Naive thymus-derived CD8-positive, alpha-beta T cell (primary cell): ENCODE measurements around the gene SLC38A4. TPM values are rescaled to one million over a fixed set of nuclear protein-coding genes. Genes with fewer than 3 reads are reported as not detected.
"Not testable (repeated sequence)": the region's sequence is repeated elsewhere in the genome, so short reads cannot be mapped to it uniquely, and the experiment has no call there.

ENCODE experiments used
- ATAC-seq, 2 donors: fragments of 150-1000 bp; cut with Tn5 transposase in 1 of 2; sonication (Bioruptor Pico), chemical (Tn5 transposase) in 1 of 2; 1 replicate in 1 of 2; 2 replicates in 1 of 2; pipeline ENCODE4 v1.10.0; 2021; ENCODE audit warnings: mild to moderate bottlenecking in 2 of 2, moderate library complexity in 2 of 2
- POLR2A ChIA-PET: fragments of 350-600 bp; sonication (Branson Sonifier 250); formaldehyde crosslinking; loops from one replicate; lab custom pipeline; 2021; ENCODE audit warnings: antibody characterized with exemption; lab: Charles Lee
- DNase-seq, 10 donors: peaks; one replicate each; pipeline versions ENCODE4 v3.0.0 to v3.0.0-alpha.2; 2020 to 2022
- H3K27ac Mint-ChIP-seq, 10 donors: one replicate each; pipeline ENCODE4 v1.8.0; 2020 to 2022; ENCODE audit warnings: mild to moderate bottlenecking in 10 of 10, mixed read lengths in 10 of 10, moderate library complexity in 4 of 10, inconsistent platforms in 1 of 10
- H3K27me3 Mint-ChIP-seq, 5 donors: one replicate each; pipeline ENCODE4 v1.8.0; 2021 to 2022; ENCODE audit warnings: mixed read lengths in 5 of 5
- H3K36me3 Mint-ChIP-seq, 3 donors: one replicate each; pipeline ENCODE4 v1.8.0; 2020 to 2022; ENCODE audit warnings: mixed read lengths in 3 of 3, mild to moderate bottlenecking in 2 of 3, inconsistent platforms in 1 of 3
- H3K4me1 Mint-ChIP-seq, 4 donors: one replicate each; pipeline ENCODE4 v1.8.0; 2021 to 2022; ENCODE audit warnings: mixed read lengths in 4 of 4
- H3K4me3 Mint-ChIP-seq, 10 donors: one replicate each; pipeline ENCODE4 v1.8.0; 2020 to 2022; ENCODE audit warnings: mild to moderate bottlenecking in 10 of 10, mixed read lengths in 10 of 10, moderate library complexity in 6 of 10, inconsistent platforms in 1 of 10
- H3K9me3 Mint-ChIP-seq, 9 donors: one replicate each; pipeline ENCODE4 v1.8.0; 2020 to 2022; ENCODE audit warnings: mixed read lengths in 9 of 9, mild to moderate bottlenecking in 3 of 9, inconsistent platforms in 1 of 9, moderate library complexity in 1 of 9
- polyA plus RNA-seq, 3 donors: library from polyadenylated mRNA; unstranded; fragments of 300-500 nt; fragmentation: Illumina TruSeq; gene quantifications; one replicate each; pipeline ENCODE4 v1.2.3, GENCODE V29; 2021
- total RNA-seq, 8 experiments: library from RNA in 2 of 8; stranded (reverse) in 2 of 8; gene quantifications; one replicate each; pipeline ENCODE4 v1.2.3 and lab custom pipeline; 2021 to 2026

The SLC38A4 gene
- not detected for total RNA-seq
- not detected for polyA plus RNA-seq
- total RNA-seq (lab: John Stamatoyannopoulos, UW) = 0 reads per million in 6 experiments

GRCh38 chr12:46825591-46826414 lies at the start of gene SLC38A4:
Gene SLC38A4, minus strand, starts transcription at chr12:46825997. Its CDS starts 32,926 bp downstream, at chr12:46793071.
- peaks cover 30 to 71% (median 48%) of the 10 kb centered on the region in 5 donors for H3K27me3 Mint-ChIP-seq
- H3K36me3 Mint-ChIP-seq = no peaks in the 10 kb centered on the region
- no peak within 1 kb of the TSS for H3K27ac Mint-ChIP-seq
- ATAC-seq = no peak
- POLR2A ChIA-PET = no interaction called here
- peaks cover 2% of the 10 kb centered on the region in 4 donors for H3K4me1 Mint-ChIP-seq
- DNase-seq = no peak
- no peak within 1 kb of the TSS for H3K4me3 Mint-ChIP-seq
- no peaks in the 10 kb centered on the region for H3K9me3 Mint-ChIP-seq

GRCh38 chr12:46875095-46875494 lies 49.3 kb upstream of the SLC38A4 start:
- ATAC-seq = no peak
- no peak for DNase-seq
- peaks cover 0 to 3% (median 0%) of the 10 kb centered on the region in 4 donors for H3K4me1 Mint-ChIP-seq
- H3K27ac Mint-ChIP-seq = no peak overlapping the region
- H3K4me3 Mint-ChIP-seq = no peak overlapping the region
- peaks cover 0 to 42% (median 19%) of the 10 kb centered on the region in 9 donors for H3K9me3 Mint-ChIP-seq
- peaks cover 2 to 14% (median 10%) of the 10 kb centered on the region in 3 donors for H3K36me3 Mint-ChIP-seq
- POLR2A ChIA-PET = no interaction called here
- H3K27me3 Mint-ChIP-seq = peaks cover 0 to 28% (median 12%) of the 10 kb centered on the region in 5 donors

GRCh38 chr12:46874642-46875041 lies 48.8 kb upstream of the SLC38A4 start:
- ATAC-seq = no peak
- no peak overlapping the region for H3K4me3 Mint-ChIP-seq
- H3K4me1 Mint-ChIP-seq = peaks cover 0 to 3% (median 0%) of the 10 kb centered on the region in 4 donors
- H3K9me3 Mint-ChIP-seq = peaks cover 0 to 38% (median 15%) of the 10 kb centered on the region in 9 donors
- H3K27ac Mint-ChIP-seq = no peak overlapping the region
- DNase-seq = no peak
- peaks cover 0 to 26% (median 12%) of the 10 kb centered on the region in 5 donors for H3K27me3 Mint-ChIP-seq
- POLR2A ChIA-PET = no interaction called here
- peaks cover 2 to 14% (median 10%) of the 10 kb centered on the region in 3 donors for H3K36me3 Mint-ChIP-seq

GRCh38 chr12:46872135-46872534 lies 46.3 kb upstream of the SLC38A4 start:
- DNase-seq (no peak), ATAC-seq (no peak)
- Mint-ChIP-seq H3K4me1 (peaks cover 0 to 3% (median 0%) of the 10 kb centered on the region in 4 donors), H3K4me3 (no peak overlapping the region), H3K36me3 (peaks cover 0 to 9% (median 4%) of the 10 kb centered on the region in 3 donors), H3K27me3 (peaks cover 0 to 14% (median 8%) of the 10 kb centered on the region in 5 donors), H3K27ac (no peak overlapping the region), H3K9me3 (peaks cover 0 to 24% (median 7%) of the 10 kb centered on the region in 9 donors)
- POLR2A ChIA-PET = no interaction called here

GRCh38 chr12:46865311-46865710 lies 39.5 kb upstream of the SLC38A4 start:
- Mint-ChIP-seq H3K9me3 (peaks cover 7 to 61% (median 32%) of the 10 kb centered on the region in 9 donors), H3K36me3 (peaks cover 0 to 36% (median 17%) of the 10 kb centered on the region in 3 donors), H3K27me3 (peaks cover 0 to 2% (median 0%) of the 10 kb centered on the region in 5 donors), H3K4me3 (no peak overlapping the region), H3K4me1 (no peaks in the 10 kb centered on the region), H3K27ac (no peak overlapping the region)
- no peak for DNase-seq
- POLR2A ChIA-PET = no interaction called here
- ATAC-seq = no peak

- ATAC-seq (no peak), DNase-seq (no peak)
- Mint-ChIP-seq H3K4me1 (no peaks in the 10 kb centered on the region), H3K9me3 (peaks cover 6 to 85% (median 37%) of the 10 kb centered on the region in 9 donors), H3K4me3 (no peak overlapping the region), H3K27me3 (no peaks in the 10 kb centered on the region), H3K27ac (no peak overlapping the region), H3K36me3 (peaks cover 0 to 34% (median 14%) of the 10 kb centered on the region in 3 donors)
- POLR2A ChIA-PET = interaction anchor here (0.6 kb wide), 1 partner anchor 1642 kb away, joined by 4 read pairs; no protein-coding TSS in a partner anchor
Measured at GRCh38 chr12:46858368-46858767, 32.6 kb upstream of the SLC38A4 start.

- no peak for DNase-seq
- Mint-ChIP-seq H3K27me3 (no peaks in the 10 kb centered on the region), H3K36me3 (peaks cover 0 to 29% (median 14%) of the 10 kb centered on the region in 3 donors), H3K4me1 (no peaks in the 10 kb centered on the region), H3K9me3 (peaks cover 4 to 81% (median 37%) of the 10 kb centered on the region in 9 donors), H3K4me3 (no peak overlapping the region), H3K27ac (no peak overlapping the region)
- ATAC-seq = no peak
- POLR2A ChIA-PET = no interaction called here
Measured at GRCh38 chr12:46857486-46857885, 31.7 kb upstream of the SLC38A4 start.

GRCh38 chr12:46855760-46856159 lies 30.0 kb upstream of the SLC38A4 start:
- Mint-ChIP-seq H3K4me1 (no peaks in the 10 kb centered on the region), H3K9me3 (peaks cover 4 to 76% (median 34%) of the 10 kb centered on the region in 9 donors), H3K27me3 (peaks cover 0 to under 1% (median 0%) of the 10 kb centered on the region in 5 donors), H3K4me3 (no peak overlapping the region), H3K27ac (no peak overlapping the region), H3K36me3 (peaks cover 0 to 21% (median 8%) of the 10 kb centered on the region in 3 donors)
- POLR2A ChIA-PET = no interaction called here
- DNase-seq (no peak), ATAC-seq (no peak)

GRCh38 chr12:46854188-46854587 lies 28.4 kb upstream of the SLC38A4 start:
- POLR2A ChIA-PET, H3K27ac Mint-ChIP-seq, DNase-seq, H3K4me1 Mint-ChIP-seq, ATAC-seq, H3K4me3 Mint-ChIP-seq: not testable (repeated sequence)
- Mint-ChIP-seq H3K27me3 (peaks cover 0 to 11% (median 2%) of the 10 kb centered on the region in 5 donors), H3K36me3 (peaks cover 0 to 18% (median 8%) of the 10 kb centered on the region in 3 donors), H3K9me3 (peaks cover 4 to 62% (median 28%) of the 10 kb centered on the region in 9 donors)

- POLR2A ChIA-PET, H3K27ac Mint-ChIP-seq, H3K4me3 Mint-ChIP-seq, H3K4me1 Mint-ChIP-seq, DNase-seq, ATAC-seq: not testable (repeated sequence)
- peaks cover 3 to 23% (median 5%) of the 10 kb centered on the region in 5 donors for H3K27me3 Mint-ChIP-seq
- H3K9me3 Mint-ChIP-seq = peaks cover 0 to 34% (median 11%) of the 10 kb centered on the region in 9 donors
- H3K36me3 Mint-ChIP-seq = peaks cover 0 to 10% (median 2%) of the 10 kb centered on the region in 3 donors
Measured at GRCh38 chr12:46848792-46849191, 23.0 kb upstream of the SLC38A4 start.

- Mint-ChIP-seq H3K9me3 (peaks cover 0 to 27% (median 5%) of the 10 kb centered on the region in 9 donors), H3K36me3 (peaks cover 0 to 10% (median 2%) of the 10 kb centered on the region in 3 donors), H3K4me3 (no peak overlapping the region), H3K27me3 (peaks cover 3 to 29% (median 5%) of the 10 kb centered on the region in 5 donors), H3K27ac (no peak overlapping the region), H3K4me1 (peaks cover 0 to 9% (median 3%) of the 10 kb centered on the region in 4 donors)
- ATAC-seq = no peak
- POLR2A ChIA-PET = no interaction called here
- no peak for DNase-seq
Measured at GRCh38 chr12:46847001-46847400, 21.2 kb upstream of the SLC38A4 start.

- ATAC-seq (no peak), DNase-seq (no peak)
- Mint-ChIP-seq H3K27me3 (peaks cover 6 to 30% (median 8%) of the 10 kb centered on the region in 5 donors), H3K9me3 (peaks cover 0 to 13% (median 0%) of the 10 kb centered on the region in 9 donors), H3K36me3 (peaks cover 0 to 10% (median 4%) of the 10 kb centered on the region in 3 donors), H3K4me3 (no peak overlapping the region), H3K4me1 (peaks cover 0 to 9% (median 3%) of the 10 kb centered on the region in 4 donors), H3K27ac (no peak overlapping the region)
- POLR2A ChIA-PET = no interaction called here
Measured at GRCh38 chr12:46843811-46844210, 18.0 kb upstream of the SLC38A4 start.

- POLR2A ChIA-PET = no interaction called here
- no peak for DNase-seq
- Mint-ChIP-seq H3K9me3 (peaks cover 0 to 3% (median 0%) of the 10 kb centered on the region in 9 donors), H3K4me3 (no peak overlapping the region), H3K4me1 (no peaks in the 10 kb centered on the region), H3K27ac (no peak overlapping the region), H3K27me3 (peaks cover 5 to 21% (median 8%) of the 10 kb centered on the region in 5 donors), H3K36me3 (peaks cover 0 to 4% (median under 1%) of the 10 kb centered on the region in 3 donors)
- ATAC-seq = no peak
Measured at GRCh38 chr12:46841891-46842290, 16.1 kb upstream of the SLC38A4 start.
